A549 (cell line): ENCODE data around the gene PAQR7. TPM values are rescaled to one million over a fixed set of nuclear protein-coding genes. Genes with fewer than 3 reads are reported as not detected.

Experiments used
- ATAC-seq, 2 experiments: fragments of 200-7000 bp in 1 of 2; fragments of >200 bp in 1 of 2; cut with Nextera tagmentation in 1 of 2; cut with Tn5 transposase in 1 of 2; 3 replicates each; pipeline versions ENCODE4 v1.8.0 to v1.9.1; 2018 to 2020; ENCODE audit warnings: mild to moderate bottlenecking in 1 of 2, moderate library complexity in 1 of 2
- CTCF ChIA-PET: fragments of 300-600 bp; sonication (Branson Sonifier 250); formaldehyde crosslinking; extraction: SDS; loops from one replicate; lab custom pipeline; 2021; ENCODE audit warnings: antibody characterized with exemption, inconsistent platforms; lab: Yijun Ruan, JAX
- POLR2A ChIA-PET: fragments of 350-600 bp; formaldehyde crosslinking; extraction: SDS; loops from one replicate; lab custom pipeline; 2021; ENCODE audit warnings: antibody characterized with exemption, inconsistent platforms; lab: Yijun Ruan, JAX
- DNase-seq, 2 experiments: peaks; one replicate each; pipeline versions ENCODE4 v3.0.0 to v3.0.0-alpha.2; 2011 to 2016; ENCODE audit warnings: low read depth in 1 of 2, low spot score in 1 of 2
- FAIRE-seq: peaks from 2 replicates; lab custom pipeline; 2011; peaks lifted over from hg19 to GRCh38; lab: Jason Lieb, UNC
- H3K27ac ChIP-seq, 2 experiments: fragments of >200 bp; sonication (Bioruptor Twin); formaldehyde crosslinking; 3 replicates each; pipeline ENCODE4 v1.5.1; 2016 to 2017
- H3K4me1 ChIP-seq: fragments of >200 bp; sonication (Bioruptor Twin); formaldehyde crosslinking; 3 replicates; pipeline ENCODE4 v1.6.1; 2016
- H3K4me2 ChIP-seq: fragments of >200 bp; sonication (Bioruptor Twin); formaldehyde crosslinking; 3 replicates; pipeline ENCODE4 v1.6.1; 2016
- H3K4me3 ChIP-seq: fragments of >200 bp; sonication (Bioruptor Twin); formaldehyde crosslinking; 3 replicates; pipeline ENCODE4 v1.5.1; 2016
- H3K9me3 ChIP-seq: fragments of >200 bp; sonication (Bioruptor Twin); formaldehyde crosslinking; 3 replicates; pipeline ENCODE4 v1.6.1; 2016
- BHLHE40 ChIP-seq: IDR thresholded peaks from 2 replicates; pipeline ENCODE4 v1.6.1; 2012; ENCODE audit warnings: low read depth, low read length, inconsistent platforms
- CBX2 ChIP-seq: fragments of 200-600 bp; sonication (generic); IDR thresholded peaks from 2 replicates; pipeline ENCODE4 v1.6.1; 2016; ENCODE audit warnings: low read depth, mild to moderate bottlenecking, borderline replicate concordance
- CBX8 ChIP-seq: fragments of 200-600 bp; sonication (generic); IDR thresholded peaks from 2 replicates; pipeline ENCODE4 v1.6.1; 2016
- CEBPB ChIP-seq, 2 experiments: fragments of >200 bp in 1 of 2; sonication (Bioruptor Twin) in 1 of 2; formaldehyde crosslinking in 1 of 2; IDR thresholded peaks; 2 replicates each; pipeline ENCODE4 v1.6.1; 2012 to 2016
- CHD2 ChIP-seq: fragments of 150-350 bp; IDR thresholded peaks from 2 replicates; pipeline ENCODE4 v1.6.1; 2014; ENCODE audit warnings: low read length; ENCODE audit not compliant: partially characterized antibody
- EP300 ChIP-seq, 2 experiments: fragments of >200 bp; sonication (Bioruptor Twin); formaldehyde crosslinking; IDR thresholded peaks; 2 replicates in 1 of 2; 3 replicates in 1 of 2; pipeline ENCODE4 v1.6.1; 2016 to 2017
- FOXS1 ChIP-seq: fragments of 250-450 bp; sonication (Bioruptor Pico); IDR thresholded peaks from 2 replicates; pipeline ENCODE4 v1.5.0; 2020; ENCODE audit warnings: mild to moderate bottlenecking, moderate library complexity
- HDAC2 ChIP-seq: fragments of 200-600 bp; sonication (generic); IDR thresholded peaks from 2 replicates; pipeline ENCODE4 v1.6.1; 2016
- HEYL ChIP-seq: fragments of 250-450 bp; sonication (Bioruptor Pico); IDR thresholded peaks from 2 replicates; pipeline ENCODE4 v1.8.0; 2021; ENCODE audit warnings: mild to moderate bottlenecking, moderate library complexity
- HOXB5 ChIP-seq: fragments of 250-450 bp; sonication (Bioruptor Pico); IDR thresholded peaks from 2 replicates; pipeline ENCODE4 v1.5.0; 2020; ENCODE audit warnings: mild to moderate bottlenecking, moderate library complexity
- JUN ChIP-seq, 2 experiments: fragments of >200 bp; sonication (Bioruptor Twin); formaldehyde crosslinking; IDR thresholded peaks; 2 replicates in 1 of 2; 3 replicates in 1 of 2; pipeline ENCODE4 v1.6.1; 2016 to 2017
- KDM1A ChIP-seq: fragments of 200-600 bp; sonication (generic); IDR thresholded peaks from 2 replicates; pipeline ENCODE4 v1.6.1; 2016; ENCODE audit warnings: low read depth, mild to moderate bottlenecking
- MAFK ChIP-seq: fragments of 450-650 bp; IDR thresholded peaks from 2 replicates; pipeline ENCODE4 v1.6.1; 2014; ENCODE audit not compliant: partially characterized antibody
- MYC ChIP-seq: IDR thresholded peaks from 2 replicates; pipeline ENCODE4 v1.6.1; 2012; ENCODE audit warnings: mild to moderate bottlenecking, inconsistent platforms, low read length, improper control_type of control experiment, borderline replicate concordance
- NFE2L2 ChIP-seq: fragments of 150-350 bp; conservative IDR thresholded peaks from 2 replicates; pipeline ENCODE4 v1.6.1; 2014; ENCODE audit warnings: low read length
- NPAS2 ChIP-seq: fragments of 250-450 bp; sonication (Bioruptor Pico); IDR thresholded peaks from 2 replicates; pipeline ENCODE4 v1.8.0; 2022; ENCODE audit warnings: mild to moderate bottlenecking, moderate library complexity, borderline replicate concordance
- NR3C1 ChIP-seq: fragments of >200 bp; sonication (Bioruptor Twin); formaldehyde crosslinking; IDR thresholded peaks from 3 replicates; pipeline ENCODE4 v1.6.1; 2017
- PHF8 ChIP-seq: fragments of 200-600 bp; sonication (generic); IDR thresholded peaks from 2 replicates; pipeline ENCODE4 v1.6.1; 2016; ENCODE audit warnings: low read depth, mild to moderate bottlenecking, antibody characterized with exemption, moderate library complexity, borderline replicate concordance
- POLR2AphosphoS2 ChIP-seq: conservative IDR thresholded peaks from 2 replicates; pipeline ENCODE4 v1.6.1; 2012; ENCODE audit warnings: low read length, improper control_type of control experiment, inconsistent platforms
- SREBF2 ChIP-seq: fragments of 450-650 bp; IDR thresholded peaks from 2 replicates; pipeline ENCODE4 v1.6.1; 2014; ENCODE audit warnings: mild to moderate bottlenecking, moderate library complexity
- ZFP36 ChIP-seq: fragments of 450-650 bp; IDR thresholded peaks from 2 replicates; pipeline ENCODE4 v1.6.1; 2014; ENCODE audit warnings: borderline replicate concordance; ENCODE audit not compliant: partially characterized antibody
- ZNF302 ChIP-seq: fragments of 250-450 bp; sonication (Bioruptor Pico); IDR thresholded peaks from 2 replicates; pipeline ENCODE4 v1.9.0; 2021; ENCODE audit warnings: inconsistent platforms, mild to moderate bottlenecking, moderate library complexity
- ZSCAN20 ChIP-seq: fragments of 250-450 bp; sonication (Bioruptor Pico); IDR thresholded peaks from 2 replicates; pipeline ENCODE4 v1.8.0; 2022; ENCODE audit warnings: mild to moderate bottlenecking, moderate library complexity
- WGBS: methylation state at CpG from one replicate; pipeline ENCODE4 v1.1.6; 2017; ENCODE audit errors: missing lambda C conversion rate; 5-methylcytosine and 5-hydroxymethylcytosine counted together
- polyA plus RNA-seq, 4 experiments: library from polyadenylated mRNA; depleted of rRNA in 3 of 4; stranded (reverse); fragments of >200 nt; fragmentation: RNase III in 1 of 4; extraction: RNeasy Plus Mini Kit Qiagen cat#74134 plus additional on column Dnase treatment in 1 of 4; gene quantifications; 2 replicates in 3 of 4; 3 replicates in 1 of 4; pipeline ENCODE4 v1.2.3, GENCODE V29; 2011 to 2017
- TF ChIP-seq, protein P1 (sequence below): IDR thresholded peaks from 2 replicates; pipeline ENCODE4 v1.6.1; 2012
- TF ChIP-seq, protein P2 (sequence below): fragments of 150-350 bp; IDR thresholded peaks from 2 replicates; pipeline ENCODE4 v1.6.1; 2014; ENCODE audit warnings: low read depth, mild to moderate bottlenecking, low read length
- TF ChIP-seq, protein P3 (sequence below): fragments of 200-600 bp; sonication (generic); IDR thresholded peaks from 2 replicates; pipeline ENCODE4 v1.6.1; 2016; ENCODE audit warnings: antibody characterized with exemption, mild to moderate bottlenecking, moderate library complexity
- TF ChIP-seq, protein P4 (sequence below): fragments of >200 bp; sonication (Bioruptor Twin); formaldehyde crosslinking; IDR thresholded peaks from 3 replicates; pipeline ENCODE4 v1.6.1; 2016
- TF ChIP-seq, protein P5 (sequence below): fragments of >200 bp; sonication (Bioruptor Twin); formaldehyde crosslinking; IDR thresholded peaks from 3 replicates; pipeline ENCODE4 v1.5.1; 2016
- TF ChIP-seq, protein P6 (sequence below): fragments of 450-650 bp; IDR thresholded peaks from 2 replicates; pipeline ENCODE4 v1.6.1; 2014; ENCODE audit warnings: antibody characterized with exemption
- TF ChIP-seq, protein P7 (sequence below): fragments of 250-450 bp; sonication (Bioruptor Pico); IDR thresholded peaks from 2 replicates; pipeline ENCODE4 v1.5.0; 2021; ENCODE audit warnings: mild to moderate bottlenecking, moderate library complexity, borderline replicate concordance

Gene PAQR7
- polyA plus RNA-seq, 2 of the 4 experiments (the other 2 are of a cell fraction) = 2.3 to 6.0 TPM

DNA sequence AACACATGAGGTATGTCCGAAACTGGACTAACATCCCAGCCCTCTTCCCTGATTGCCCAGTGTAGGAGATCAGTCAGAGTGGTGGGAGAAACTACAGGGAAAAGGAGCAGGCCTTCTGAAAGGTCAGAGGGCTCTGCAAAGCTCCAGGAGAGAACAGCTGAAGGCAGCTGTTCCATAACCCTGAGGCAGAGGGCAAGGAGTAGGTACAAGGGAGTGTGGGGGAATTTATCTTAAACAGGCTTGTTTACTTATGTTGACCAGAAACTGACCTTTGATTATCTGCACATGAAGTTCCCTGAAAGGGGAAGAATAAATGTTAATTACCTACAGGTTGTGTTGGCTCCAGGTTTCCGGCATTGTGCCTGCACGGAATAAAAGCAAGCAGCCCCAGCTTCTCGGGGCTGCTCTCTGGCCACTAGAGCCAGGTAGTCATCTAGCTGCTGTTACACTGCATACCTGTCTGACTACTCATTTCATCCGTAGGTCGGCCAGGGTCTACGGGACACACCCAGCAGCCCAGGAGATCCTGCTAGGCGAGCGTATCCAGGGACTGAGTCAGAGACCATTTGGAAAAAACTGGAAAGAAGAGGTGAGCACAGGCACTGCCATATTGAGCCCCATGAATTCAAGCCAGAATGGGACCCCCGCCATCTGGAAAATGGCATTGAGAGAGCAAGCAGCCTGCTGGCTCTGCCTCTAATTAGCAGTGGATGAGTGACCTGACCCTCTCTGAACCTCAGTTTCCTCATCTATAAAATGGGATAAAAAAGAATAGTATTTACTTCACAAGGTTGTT lies 14.9 kb upstream of the PAQR7 start:
- 18% methylated on average over 10 of the region's 10 CpGs for WGBS
- peak overlapping the region; percentile 94 to 98 for H3K27ac ChIP-seq
- DNase-seq (peak; percentile 66 to 80), FAIRE-seq (no peak), ATAC-seq (peak; percentile 68 to 72)
- peak overlapping the region; percentile 73 for H3K4me2 ChIP-seq
- peaks cover 46% of the 10 kb centered on the region for H3K4me1 ChIP-seq
- ChIA-PET POLR2A (interaction anchor here (0.6 kb wide), 1 partner anchor 12 kb away, joined by 3 read pairs; no protein-coding TSS in a partner anchor), CTCF (interaction anchor here (0.8 to 4.1 kb wide), 8 partner anchors 14 to 146 kb away, joined by 3 to 18 read pairs (median 3); partner anchors contain the start of gene PAFAH2)
- no peak overlapping the region for H3K4me3 ChIP-seq
- H3K9me3 ChIP-seq = no peaks in the 10 kb centered on the region
- TF ChIP-seq FOXS1 = no peak
- TF ChIP-seq NR3C1 = no peak
- no peak for TF ChIP-seq BHLHE40
- peak; percentile 72; the same call in 1 of the 2 replicates for TF ChIP-seq ZNF302 (CRISPR knock-in tag)
- no peak for TF ChIP-seq MYC
- no peak for TF ChIP-seq PHF8
- no peak for TF ChIP-seq CHD2
- no peak for TF ChIP-seq KDM1A
- TF ChIP-seq, protein P1, sequence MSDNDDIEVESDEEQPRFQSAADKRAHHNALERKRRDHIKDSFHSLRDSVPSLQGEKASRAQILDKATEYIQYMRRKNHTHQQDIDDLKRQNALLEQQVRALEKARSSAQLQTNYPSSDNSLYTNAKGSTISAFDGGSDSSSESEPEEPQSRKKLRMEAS = no peak
- TF ChIP-seq ZFP36 = no peak
- TF ChIP-seq, protein P2, sequence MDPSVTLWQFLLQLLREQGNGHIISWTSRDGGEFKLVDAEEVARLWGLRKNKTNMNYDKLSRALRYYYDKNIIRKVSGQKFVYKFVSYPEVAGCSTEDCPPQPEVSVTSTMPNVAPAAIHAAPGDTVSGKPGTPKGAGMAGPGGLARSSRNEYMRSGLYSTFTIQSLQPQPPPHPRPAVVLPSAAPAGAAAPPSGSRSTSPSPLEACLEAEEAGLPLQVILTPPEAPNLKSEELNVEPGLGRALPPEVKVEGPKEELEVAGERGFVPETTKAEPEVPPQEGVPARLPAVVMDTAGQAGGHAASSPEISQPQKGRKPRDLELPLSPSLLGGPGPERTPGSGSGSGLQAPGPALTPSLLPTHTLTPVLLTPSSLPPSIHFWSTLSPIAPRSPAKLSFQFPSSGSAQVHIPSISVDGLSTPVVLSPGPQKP = no peak
- TF ChIP-seq, protein P3, sequence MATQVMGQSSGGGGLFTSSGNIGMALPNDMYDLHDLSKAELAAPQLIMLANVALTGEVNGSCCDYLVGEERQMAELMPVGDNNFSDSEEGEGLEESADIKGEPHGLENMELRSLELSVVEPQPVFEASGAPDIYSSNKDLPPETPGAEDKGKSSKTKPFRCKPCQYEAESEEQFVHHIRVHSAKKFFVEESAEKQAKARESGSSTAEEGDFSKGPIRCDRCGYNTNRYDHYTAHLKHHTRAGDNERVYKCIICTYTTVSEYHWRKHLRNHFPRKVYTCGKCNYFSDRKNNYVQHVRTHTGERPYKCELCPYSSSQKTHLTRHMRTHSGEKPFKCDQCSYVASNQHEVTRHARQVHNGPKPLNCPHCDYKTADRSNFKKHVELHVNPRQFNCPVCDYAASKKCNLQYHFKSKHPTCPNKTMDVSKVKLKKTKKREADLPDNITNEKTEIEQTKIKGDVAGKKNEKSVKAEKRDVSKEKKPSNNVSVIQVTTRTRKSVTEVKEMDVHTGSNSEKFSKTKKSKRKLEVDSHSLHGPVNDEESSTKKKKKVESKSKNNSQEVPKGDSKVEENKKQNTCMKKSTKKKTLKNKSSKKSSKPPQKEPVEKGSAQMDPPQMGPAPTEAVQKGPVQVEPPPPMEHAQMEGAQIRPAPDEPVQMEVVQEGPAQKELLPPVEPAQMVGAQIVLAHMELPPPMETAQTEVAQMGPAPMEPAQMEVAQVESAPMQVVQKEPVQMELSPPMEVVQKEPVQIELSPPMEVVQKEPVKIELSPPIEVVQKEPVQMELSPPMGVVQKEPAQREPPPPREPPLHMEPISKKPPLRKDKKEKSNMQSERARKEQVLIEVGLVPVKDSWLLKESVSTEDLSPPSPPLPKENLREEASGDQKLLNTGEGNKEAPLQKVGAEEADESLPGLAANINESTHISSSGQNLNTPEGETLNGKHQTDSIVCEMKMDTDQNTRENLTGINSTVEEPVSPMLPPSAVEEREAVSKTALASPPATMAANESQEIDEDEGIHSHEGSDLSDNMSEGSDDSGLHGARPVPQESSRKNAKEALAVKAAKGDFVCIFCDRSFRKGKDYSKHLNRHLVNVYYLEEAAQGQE = no peak
- no peak for TF ChIP-seq EP300 (IDR thresholded peaks at IDR 0.05)
- TF ChIP-seq JUN (IDR thresholded peaks at IDR 0.05) = no peak; a peak in 1 of 5 replicates
- TF ChIP-seq SREBF2 = no peak
- TF ChIP-seq NFE2L2 = no peak
- TF ChIP-seq HEYL (CRISPR knock-in tag) = 0 out of 2 replicates have a peak, but pooled peaks have one; percentile 19
- no peak for TF ChIP-seq ZSCAN20 (CRISPR knock-in tag)
- TF ChIP-seq MAFK = no peak
- no peak for TF ChIP-seq CEBPB (IDR thresholded peaks at IDR 0.05)
- no peak for TF ChIP-seq CBX8
- TF ChIP-seq POLR2AphosphoS2 = no peak
- TF ChIP-seq, protein P4, sequence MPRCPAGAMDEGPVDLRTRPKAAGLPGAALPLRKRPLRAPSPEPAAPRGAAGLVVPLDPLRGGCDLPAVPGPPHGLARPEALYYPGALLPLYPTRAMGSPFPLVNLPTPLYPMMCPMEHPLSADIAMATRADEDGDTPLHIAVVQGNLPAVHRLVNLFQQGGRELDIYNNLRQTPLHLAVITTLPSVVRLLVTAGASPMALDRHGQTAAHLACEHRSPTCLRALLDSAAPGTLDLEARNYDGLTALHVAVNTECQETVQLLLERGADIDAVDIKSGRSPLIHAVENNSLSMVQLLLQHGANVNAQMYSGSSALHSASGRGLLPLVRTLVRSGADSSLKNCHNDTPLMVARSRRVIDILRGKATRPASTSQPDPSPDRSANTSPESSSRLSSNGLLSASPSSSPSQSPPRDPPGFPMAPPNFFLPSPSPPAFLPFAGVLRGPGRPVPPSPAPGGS = no peak
- TF ChIP-seq, protein P5, sequence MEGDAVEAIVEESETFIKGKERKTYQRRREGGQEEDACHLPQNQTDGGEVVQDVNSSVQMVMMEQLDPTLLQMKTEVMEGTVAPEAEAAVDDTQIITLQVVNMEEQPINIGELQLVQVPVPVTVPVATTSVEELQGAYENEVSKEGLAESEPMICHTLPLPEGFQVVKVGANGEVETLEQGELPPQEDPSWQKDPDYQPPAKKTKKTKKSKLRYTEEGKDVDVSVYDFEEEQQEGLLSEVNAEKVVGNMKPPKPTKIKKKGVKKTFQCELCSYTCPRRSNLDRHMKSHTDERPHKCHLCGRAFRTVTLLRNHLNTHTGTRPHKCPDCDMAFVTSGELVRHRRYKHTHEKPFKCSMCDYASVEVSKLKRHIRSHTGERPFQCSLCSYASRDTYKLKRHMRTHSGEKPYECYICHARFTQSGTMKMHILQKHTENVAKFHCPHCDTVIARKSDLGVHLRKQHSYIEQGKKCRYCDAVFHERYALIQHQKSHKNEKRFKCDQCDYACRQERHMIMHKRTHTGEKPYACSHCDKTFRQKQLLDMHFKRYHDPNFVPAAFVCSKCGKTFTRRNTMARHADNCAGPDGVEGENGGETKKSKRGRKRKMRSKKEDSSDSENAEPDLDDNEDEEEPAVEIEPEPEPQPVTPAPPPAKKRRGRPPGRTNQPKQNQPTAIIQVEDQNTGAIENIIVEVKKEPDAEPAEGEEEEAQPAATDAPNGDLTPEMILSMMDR = no peak
- TF ChIP-seq, protein P6, sequence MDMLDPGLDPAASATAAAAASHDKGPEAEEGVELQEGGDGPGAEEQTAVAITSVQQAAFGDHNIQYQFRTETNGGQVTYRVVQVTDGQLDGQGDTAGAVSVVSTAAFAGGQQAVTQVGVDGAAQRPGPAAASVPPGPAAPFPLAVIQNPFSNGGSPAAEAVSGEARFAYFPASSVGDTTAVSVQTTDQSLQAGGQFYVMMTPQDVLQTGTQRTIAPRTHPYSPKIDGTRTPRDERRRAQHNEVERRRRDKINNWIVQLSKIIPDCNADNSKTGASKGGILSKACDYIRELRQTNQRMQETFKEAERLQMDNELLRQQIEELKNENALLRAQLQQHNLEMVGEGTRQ = no peak
- peak; percentile 84 for TF ChIP-seq HOXB5
- TF ChIP-seq NPAS2 = no peak
- TF ChIP-seq CBX2 = no peak
- TF ChIP-seq HDAC2 = no peak
- TF ChIP-seq, protein P7, sequence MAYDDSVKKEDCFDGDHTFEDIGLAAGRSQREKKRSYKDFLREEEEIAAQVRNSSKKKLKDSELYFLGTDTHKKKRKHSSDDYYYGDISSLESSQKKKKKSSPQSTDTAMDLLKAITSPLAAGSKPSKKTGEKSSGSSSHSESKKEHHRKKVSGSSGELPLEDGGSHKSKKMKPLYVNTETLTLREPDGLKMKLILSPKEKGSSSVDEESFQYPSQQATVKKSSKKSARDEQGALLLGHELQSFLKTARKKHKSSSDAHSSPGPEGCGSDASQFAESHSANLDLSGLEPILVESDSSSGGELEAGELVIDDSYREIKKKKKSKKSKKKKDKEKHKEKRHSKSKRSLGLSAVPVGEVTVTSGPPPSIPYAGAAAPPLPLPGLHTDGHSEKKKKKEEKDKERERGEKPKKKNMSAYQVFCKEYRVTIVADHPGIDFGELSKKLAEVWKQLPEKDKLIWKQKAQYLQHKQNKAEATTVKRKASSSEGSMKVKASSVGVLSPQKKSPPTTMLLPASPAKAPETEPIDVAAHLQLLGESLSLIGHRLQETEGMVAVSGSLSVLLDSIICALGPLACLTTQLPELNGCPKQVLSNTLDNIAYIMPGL = no peak
